Stimulated activated CD8-positive, alpha-beta memory T cell treated with anti-CD3 and anti-CD28 coated beads, Interleukin-7, amount 100 ng/mL, for 1 hour (primary cell): ENCODE data around the gene IGFLR1.

ENCODE experiments used
- DNase-seq, 2 donors: peaks; one replicate each; pipeline ENCODE4 v3.0.0-alpha.2; 2020; ENCODE audit warnings: low read depth in 2 of 2

IGFLR1 gene

GRCh38 chr19:35742121-35742724 lies at the start of gene IGFLR1:
IGFLR1 (minus strand) TSS chr19:35742452; CDS start chr19:35741180, 1,272 bp downstream.
- DNase-seq, result no peak

GRCh38 chr19:35791814-35792279 lies 49.6 kb upstream of the IGFLR1 start:
- DNase-seq, result no peak

GRCh38 chr19:35790981-35791813 lies 48.9 kb upstream of the IGFLR1 start:
- DNase-seq, result no peak

GRCh38 chr19:35789978-35790944 lies 48.0 kb upstream of the IGFLR1 start:
- no peak for DNase-seq

GRCh38 chr19:35789195-35789977 lies 47.1 kb upstream of the IGFLR1 start:
- no peak for DNase-seq

- DNase-seq, result no peak
These were observed 46.1 kb upstream of the IGFLR1 start for GRCh38 chr19:35788205-35788960.

- no peak for DNase-seq
These were observed 45.1 kb upstream of the IGFLR1 start for GRCh38 chr19:35787227-35787799.

- no peak for DNase-seq
These were observed 44.3 kb upstream of the IGFLR1 start for GRCh38 chr19:35786299-35787160.

- no peak for DNase-seq
These were observed 43.0 kb upstream of the IGFLR1 start for GRCh38 chr19:35785339-35785627.

- no peak for DNase-seq
These were observed 42.5 kb upstream of the IGFLR1 start for GRCh38 chr19:35784503-35785338.

- DNase-seq, result no peak
These were observed 41.5 kb upstream of the IGFLR1 start for GRCh38 chr19:35783469-35784434.

GRCh38 chr19:35782589-35782988 lies 40.3 kb upstream of the IGFLR1 start:
- no peak for DNase-seq

GRCh38 chr19:35781650-35782049 lies 39.4 kb upstream of the IGFLR1 start:
- no peak for DNase-seq

GRCh38 chr19:35780717-35781116 lies 38.5 kb upstream of the IGFLR1 start:
- DNase-seq, result no peak

GRCh38 chr19:35780058-35780457 lies 37.8 kb upstream of the IGFLR1 start:
- DNase-seq, result no peak

- no peak for DNase-seq
These were observed 36.8 kb upstream of the IGFLR1 start for GRCh38 chr19:35779033-35779432.

- no peak for DNase-seq
These were observed 35.7 kb upstream of the IGFLR1 start for GRCh38 chr19:35777961-35778360.
